ENCODE measurements around the gene BRINP3. TPM values are rescaled to one million over a fixed set of nuclear protein-coding genes. Genes with fewer than 3 reads are reported as not detected.
"Not testable (repeated sequence)": the region's sequence is repeated elsewhere in the genome, so short reads cannot be mapped to it uniquely, and the experiment has no call there.

The BRINP3 gene
- total RNA-seq, 1 donor from 2014 or later = 28.9 TPM

- DNase-seq = no peak
Measured at GRCh38 chr1:190178827-190179226, 298.8 kb downstream of the BRINP3 start.

- no peak for DNase-seq
Measured at GRCh38 chr1:190177555-190177954, 300.1 kb downstream of the BRINP3 start.

- no peak for DNase-seq
Measured at GRCh38 chr1:190176776-190177175, 300.9 kb downstream of the BRINP3 start.

GRCh38 chr1:190175320-190175719 lies 302.3 kb downstream of the BRINP3 start:
- DNase-seq = no peak

GRCh38 chr1:190172651-190173430 lies 304.8 kb downstream of the BRINP3 start:
- DNase-seq = no peak

- no peak for DNase-seq
Measured at GRCh38 chr1:190170321-190170720, 307.3 kb downstream of the BRINP3 start.

GRCh38 chr1:190169311-190170067 lies 308.2 kb downstream of the BRINP3 start:
- DNase-seq = no peak

GRCh38 chr1:190168893-190169280 lies 308.8 kb downstream of the BRINP3 start:
- no peak for DNase-seq

- DNase-seq = no peak
Measured at GRCh38 chr1:190168116-190168892, 309.4 kb downstream of the BRINP3 start.

- DNase-seq = no peak
Measured at GRCh38 chr1:190159146-190159545, 318.5 kb downstream of the BRINP3 start.

GRCh38 chr1:190154744-190155143 lies 322.9 kb downstream of the BRINP3 start:
- no peak for DNase-seq

- no peak for DNase-seq
Measured at GRCh38 chr1:190147616-190148015, 330.0 kb downstream of the BRINP3 start.

- no peak for DNase-seq
Measured at GRCh38 chr1:190144650-190145049, 333.0 kb downstream of the BRINP3 start.

GRCh38 chr1:190140644-190141043 lies 337.0 kb downstream of the BRINP3 start:
- no peak for DNase-seq

- no peak for DNase-seq
Measured at GRCh38 chr1:190138702-190139101, 339.0 kb downstream of the BRINP3 start.

GRCh38 chr1:190138266-190138665 lies 339.4 kb downstream of the BRINP3 start:
- DNase-seq = no peak

- DNase-seq = no peak
Measured at GRCh38 chr1:190129366-190129765, 348.3 kb downstream of the BRINP3 start.

- no peak for DNase-seq
Measured at GRCh38 chr1:190126728-190127127, 350.9 kb downstream of the BRINP3 start.

- no peak for DNase-seq
Measured at GRCh38 chr1:190124068-190124467, 353.6 kb downstream of the BRINP3 start.

GRCh38 chr1:190120564-190120963 lies 357.1 kb downstream of the BRINP3 start:
- DNase-seq = not testable (repeated sequence)

- no peak for DNase-seq
Measured at GRCh38 chr1:190119683-190120082, 358.0 kb downstream of the BRINP3 start.

- DNase-seq = no peak
Measured at GRCh38 chr1:190116921-190117320, 360.7 kb downstream of the BRINP3 start.

- DNase-seq = no peak
Measured at GRCh38 chr1:190104961-190105360, 372.7 kb downstream of the BRINP3 start.
